Osteocyte (in vitro differentiated cells): Measurements from ENCODE around the gene GAS7. TPM values are rescaled to one million over a fixed set of nuclear protein-coding genes. Genes with fewer than 3 reads are reported as not detected.

Experiments used
- DNase-seq: peaks from one replicate; pipeline ENCODE4 v3.0.0; 2021; ENCODE audit warnings: mixed read lengths; ENCODE audit not compliant: unreplicated experiment; ENCODE audit errors: extremely low spot score
- H3K27ac Mint-ChIP-seq: one replicate; pipeline ENCODE4 v1.8.0; 2021; ENCODE audit warnings: mild to moderate bottlenecking, mixed read lengths; ENCODE audit not compliant: unreplicated experiment
- H3K27me3 Mint-ChIP-seq: one replicate; pipeline ENCODE4 v1.8.0; 2021; ENCODE audit warnings: mixed read lengths; ENCODE audit not compliant: unreplicated experiment
- H3K36me3 Mint-ChIP-seq: one replicate; pipeline ENCODE4 v1.8.0; 2021; ENCODE audit warnings: mixed read lengths; ENCODE audit not compliant: unreplicated experiment
- H3K4me1 Mint-ChIP-seq: one replicate; pipeline ENCODE4 v1.8.0; 2021; ENCODE audit warnings: mixed read lengths; ENCODE audit not compliant: unreplicated experiment
- H3K4me3 Mint-ChIP-seq: one replicate; pipeline ENCODE4 v1.8.0; 2021; ENCODE audit warnings: mild to moderate bottlenecking, moderate library complexity, mixed read lengths; ENCODE audit not compliant: unreplicated experiment
- H3K9me3 Mint-ChIP-seq: one replicate; pipeline ENCODE4 v1.8.0; 2021; ENCODE audit warnings: mixed read lengths; ENCODE audit not compliant: unreplicated experiment
- total RNA-seq: library from RNA; stranded (reverse); gene quantifications from 2 replicates; pipeline ENCODE4 v1.2.1, GENCODE V29; 2021
- TF ChIP-seq, protein P1 (sequence below): fragments of 200-600 bp; sonication (generic); IDR thresholded peaks from 2 replicates; pipeline ENCODE4 v1.5.0; 2021; ENCODE audit warnings: antibody characterized with exemption, mild to moderate bottlenecking, moderate library complexity

The GAS7 gene
- total RNA-seq, 1 donor from 2014 or later: 18.1 TPM

DNA sequence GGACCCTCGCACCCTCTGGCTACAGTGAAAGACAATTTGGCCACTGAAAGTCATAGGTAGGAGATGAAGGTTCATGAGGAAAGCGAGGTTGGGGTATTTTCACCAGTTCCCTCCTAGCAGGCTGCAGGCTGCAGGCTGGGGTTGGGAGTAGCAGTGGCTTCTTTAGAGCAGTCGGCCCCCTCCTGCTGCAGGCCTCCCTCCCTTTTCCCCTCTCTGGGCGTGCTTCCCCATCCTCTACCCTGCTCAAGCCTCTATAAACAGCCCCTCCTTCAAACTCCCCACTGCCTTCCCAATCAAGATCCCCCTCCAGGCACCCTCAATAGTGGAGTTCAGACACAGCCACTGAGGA lies 41.8 kb downstream of the GAS7 start:
- no peak overlapping the region for H3K4me3 Mint-ChIP-seq
- TF ChIP-seq, protein P1, sequence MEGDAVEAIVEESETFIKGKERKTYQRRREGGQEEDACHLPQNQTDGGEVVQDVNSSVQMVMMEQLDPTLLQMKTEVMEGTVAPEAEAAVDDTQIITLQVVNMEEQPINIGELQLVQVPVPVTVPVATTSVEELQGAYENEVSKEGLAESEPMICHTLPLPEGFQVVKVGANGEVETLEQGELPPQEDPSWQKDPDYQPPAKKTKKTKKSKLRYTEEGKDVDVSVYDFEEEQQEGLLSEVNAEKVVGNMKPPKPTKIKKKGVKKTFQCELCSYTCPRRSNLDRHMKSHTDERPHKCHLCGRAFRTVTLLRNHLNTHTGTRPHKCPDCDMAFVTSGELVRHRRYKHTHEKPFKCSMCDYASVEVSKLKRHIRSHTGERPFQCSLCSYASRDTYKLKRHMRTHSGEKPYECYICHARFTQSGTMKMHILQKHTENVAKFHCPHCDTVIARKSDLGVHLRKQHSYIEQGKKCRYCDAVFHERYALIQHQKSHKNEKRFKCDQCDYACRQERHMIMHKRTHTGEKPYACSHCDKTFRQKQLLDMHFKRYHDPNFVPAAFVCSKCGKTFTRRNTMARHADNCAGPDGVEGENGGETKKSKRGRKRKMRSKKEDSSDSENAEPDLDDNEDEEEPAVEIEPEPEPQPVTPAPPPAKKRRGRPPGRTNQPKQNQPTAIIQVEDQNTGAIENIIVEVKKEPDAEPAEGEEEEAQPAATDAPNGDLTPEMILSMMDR: no peak
- no peaks in the 10 kb centered on the region for H3K36me3 Mint-ChIP-seq

DNA sequence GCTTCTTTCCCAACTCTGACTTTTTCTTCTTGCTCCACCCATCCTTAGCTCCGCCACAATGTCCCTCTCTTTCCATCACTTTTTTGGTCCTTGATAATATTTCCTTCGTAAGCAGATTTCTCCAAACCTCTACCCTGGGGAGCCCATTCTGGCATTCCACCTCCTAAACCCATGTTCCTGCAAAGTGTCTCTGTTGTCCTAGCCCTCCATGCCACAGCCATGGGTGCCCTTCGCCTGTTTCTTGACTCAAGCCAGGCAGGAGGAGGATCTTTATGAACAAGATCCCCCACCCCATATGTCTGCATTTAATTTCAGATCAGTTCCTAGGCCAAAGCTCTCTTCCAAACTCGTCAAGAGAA lies 42.4 kb downstream of the GAS7 start:
- no peak overlapping the region for H3K27ac Mint-ChIP-seq
- TF ChIP-seq, protein P1: no peak
- no peak overlapping the region for H3K4me3 Mint-ChIP-seq
- no peaks in the 10 kb centered on the region for H3K9me3 Mint-ChIP-seq
- no peaks in the 10 kb centered on the region for H3K27me3 Mint-ChIP-seq
- peaks cover 2% of the 10 kb centered on the region for H3K4me1 Mint-ChIP-seq
- no peaks in the 10 kb centered on the region for H3K36me3 Mint-ChIP-seq
- DNase-seq: no peak

More for the DNA sequence above, 41.8 kb downstream of the GAS7 start:
- Mint-ChIP-seq H3K27me3 (no peaks in the 10 kb centered on the region), H3K27ac (no peak overlapping the region), H3K9me3 (no peaks in the 10 kb centered on the region), H3K4me1 (peaks cover 7% of the 10 kb centered on the region)
- no peak for DNase-seq

DNA sequence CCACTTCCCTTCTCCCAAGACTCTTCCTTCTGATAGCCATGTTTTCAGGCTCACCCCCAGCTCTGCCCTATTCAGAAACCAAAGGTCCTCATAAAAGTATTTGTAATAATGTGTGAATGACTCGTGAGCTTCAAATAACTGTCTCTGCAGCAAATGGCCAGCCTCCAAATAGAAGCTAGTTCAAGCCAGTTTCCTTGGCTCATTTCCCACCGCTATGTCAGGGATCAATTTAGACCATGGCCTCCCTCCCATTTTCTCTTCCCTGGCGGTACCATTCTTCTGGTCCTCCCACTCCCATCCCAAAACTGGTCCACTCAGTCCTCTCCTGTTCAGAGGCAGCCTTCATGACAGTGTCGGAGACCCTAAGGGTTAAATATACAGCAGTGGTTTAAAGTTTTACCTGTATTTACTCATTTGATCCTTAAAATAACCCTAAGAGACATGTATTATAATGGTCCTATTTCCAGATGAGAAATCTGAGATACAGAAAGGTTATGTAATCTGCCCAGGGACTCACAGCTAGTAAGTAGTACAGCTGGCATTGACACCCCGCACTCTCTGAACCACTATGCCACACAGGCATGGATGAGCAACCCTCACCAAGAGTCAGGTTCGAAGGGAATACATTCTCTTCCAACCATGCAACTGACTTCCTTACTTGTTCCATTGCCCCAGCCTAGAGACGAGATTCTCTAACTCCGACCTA lies 42.9 kb downstream of the GAS7 start:
- no peak overlapping the region for H3K4me3 Mint-ChIP-seq
- TF ChIP-seq, protein P1: no peak

DNA sequence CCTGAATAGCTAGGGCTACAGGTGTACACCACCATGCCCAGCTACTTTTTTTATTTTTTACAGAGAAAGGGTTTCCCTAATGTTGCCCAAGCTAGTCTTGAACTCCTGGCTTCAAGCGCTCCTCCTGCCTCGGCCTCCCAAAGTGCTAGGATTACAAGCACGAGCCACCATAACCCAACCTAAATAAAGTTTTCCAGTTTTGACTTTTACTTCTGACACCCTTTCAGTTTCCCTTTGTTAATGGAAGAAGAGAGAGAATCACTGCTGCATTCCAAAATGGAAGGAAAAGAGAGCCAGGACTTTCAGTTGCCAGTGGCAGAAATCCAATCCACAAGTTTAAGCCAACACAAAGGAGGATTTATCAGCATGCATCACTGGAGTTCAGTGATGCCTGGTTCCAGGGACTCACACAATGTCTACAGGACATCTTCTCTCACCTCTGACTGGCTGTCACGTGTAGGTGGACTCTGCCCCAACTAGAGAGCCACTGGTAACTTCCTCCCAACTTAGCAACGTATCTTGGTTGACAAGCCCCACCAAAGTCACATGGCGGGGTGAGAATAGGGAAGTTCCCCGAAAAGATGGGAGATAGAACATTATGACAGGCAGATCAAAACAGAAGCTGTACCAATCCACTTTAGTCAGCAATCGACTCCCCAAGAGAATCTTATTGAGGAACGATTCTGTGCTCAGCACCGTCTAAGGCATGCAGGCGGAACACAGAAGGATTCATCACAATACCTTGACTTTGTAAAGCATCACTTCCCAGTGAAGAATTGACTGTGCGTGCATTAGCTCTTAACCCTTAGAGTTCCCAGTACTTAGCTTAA lies 46.5 kb downstream of the GAS7 start:
- H3K27me3 Mint-ChIP-seq: peaks cover 2% of the 10 kb centered on the region
- TF ChIP-seq, protein P1: no peak
- H3K4me1 Mint-ChIP-seq: peaks cover 8% of the 10 kb centered on the region
- H3K4me3 Mint-ChIP-seq: no peak overlapping the region
- H3K27ac Mint-ChIP-seq: no peak overlapping the region
- H3K9me3 Mint-ChIP-seq: no peaks in the 10 kb centered on the region
- no peak for DNase-seq
- no peaks in the 10 kb centered on the region for H3K36me3 Mint-ChIP-seq

More for the DNA sequence above, 42.9 kb downstream of the GAS7 start:
- no peaks in the 10 kb centered on the region for H3K36me3 Mint-ChIP-seq
- no peaks in the 10 kb centered on the region for H3K9me3 Mint-ChIP-seq
- H3K27ac Mint-ChIP-seq: no peak overlapping the region
- DNase-seq: no peak
- peaks cover 2% of the 10 kb centered on the region for H3K4me1 Mint-ChIP-seq
- H3K27me3 Mint-ChIP-seq: no peaks in the 10 kb centered on the region
